Activated T-cell treated with anti-CD3 and anti-CD28 coated beads for 48 hours (primary cell): ENCODE measurements around the gene TIMM29.
"Not testable (repeated sequence)": the region's sequence is repeated elsewhere in the genome, so short reads cannot be mapped to it uniquely, and the experiment has no call there.

Experiments
- DNase-seq: peaks from one replicate; pipeline ENCODE4 v3.0.0-alpha.2; 2020; ENCODE audit warnings: low read depth

The TIMM29 gene

DNA sequence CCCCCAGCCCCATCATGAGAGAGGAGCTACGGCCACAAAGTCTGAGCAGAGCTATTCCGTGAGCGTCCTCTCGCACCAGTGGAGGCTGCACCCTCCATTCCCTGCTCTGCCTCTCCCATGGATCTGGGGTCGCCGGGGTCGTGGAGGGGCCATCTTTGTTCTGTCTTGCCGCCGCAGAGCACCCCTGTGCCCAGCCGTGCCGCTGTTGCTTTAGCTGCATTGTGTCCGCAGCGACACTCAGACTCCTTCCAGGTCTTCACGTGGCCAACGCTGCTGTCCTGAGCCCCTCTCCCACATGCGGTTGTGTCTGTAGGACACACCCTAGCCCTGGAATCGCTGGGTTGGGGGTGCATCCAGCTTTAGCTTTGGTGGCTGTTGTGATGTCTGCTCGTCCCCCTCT lies 16.0 kb upstream of the TIMM29 start:
- no peak for DNase-seq

DNA sequence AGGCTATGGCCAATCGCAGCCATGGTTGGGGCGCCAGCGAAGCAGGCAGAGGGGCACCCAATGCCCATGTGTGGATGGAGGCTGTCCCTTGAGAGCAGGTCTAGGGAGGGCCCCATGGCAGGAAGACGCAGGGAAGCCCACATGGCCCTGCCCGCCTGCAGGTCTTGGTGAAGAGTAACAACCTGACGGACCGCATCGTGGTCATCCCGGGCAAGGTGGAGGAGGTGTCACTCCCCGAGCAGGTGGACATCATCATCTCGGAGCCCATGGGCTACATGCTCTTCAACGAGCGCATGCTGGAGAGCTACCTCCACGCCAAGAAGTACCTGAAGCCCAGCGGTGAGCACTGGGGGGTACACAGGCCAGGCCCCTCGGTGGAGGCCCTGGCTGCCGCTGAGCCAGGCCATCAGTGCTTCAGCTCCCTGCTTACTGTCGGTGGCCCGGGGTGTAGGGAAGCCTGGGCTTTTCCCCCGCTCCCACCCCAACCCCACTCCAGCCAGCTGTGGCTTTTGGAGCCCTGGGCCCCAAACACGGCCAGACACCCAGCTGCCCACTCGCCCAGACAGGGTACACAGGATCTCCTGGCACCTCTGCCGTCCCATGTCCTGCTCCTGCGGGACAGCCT lies 14.8 kb upstream of the TIMM29 start:
- no peak for DNase-seq

DNA sequence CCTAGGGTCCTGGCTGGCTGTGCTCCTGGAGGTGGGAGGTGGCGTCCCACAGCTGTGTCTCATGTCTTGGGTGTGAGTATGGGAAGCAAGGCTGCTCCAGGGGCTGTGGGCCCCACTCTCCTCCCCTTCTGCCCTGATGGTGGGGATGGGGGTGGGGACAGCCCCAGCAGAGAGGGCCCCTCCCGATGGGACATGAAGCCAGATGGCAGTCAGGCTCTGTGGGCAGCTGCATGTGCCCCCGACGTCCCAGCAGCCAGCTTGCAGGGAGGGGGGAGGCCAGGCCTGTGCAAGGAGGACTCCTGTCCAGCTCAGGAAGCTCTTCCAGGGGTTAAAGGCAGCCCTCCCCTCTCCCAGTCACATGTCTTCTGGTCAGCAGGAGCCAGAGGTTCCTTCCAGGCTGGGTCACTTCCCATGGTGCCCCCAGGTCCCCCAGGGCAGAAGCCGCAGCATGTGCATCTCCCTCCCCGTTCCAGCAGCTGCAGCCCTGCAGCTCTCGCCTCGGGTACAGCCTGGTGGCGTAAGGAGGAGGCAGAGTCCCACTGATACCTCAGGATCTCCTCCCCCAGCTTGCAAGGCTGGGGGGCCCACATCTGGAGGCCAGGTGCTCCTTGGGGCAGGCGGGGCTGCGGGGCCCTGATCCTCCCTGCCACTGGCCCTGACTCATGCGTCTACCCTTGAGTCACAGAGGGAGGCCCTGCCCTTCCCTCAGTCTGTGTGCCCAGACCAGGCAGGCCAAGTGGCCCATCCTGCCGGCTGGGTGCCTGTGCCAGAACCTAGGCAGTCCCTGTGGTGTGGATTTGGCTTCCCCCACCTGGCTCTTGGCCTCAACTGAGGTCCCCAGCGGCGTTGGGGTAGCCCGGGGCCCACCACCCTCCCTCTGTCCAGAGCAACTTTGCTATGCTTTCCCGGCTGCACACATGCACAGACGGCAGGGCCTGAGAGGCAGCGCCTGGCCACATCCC lies 13.2 kb upstream of the TIMM29 start:
- no peak for DNase-seq

DNA sequence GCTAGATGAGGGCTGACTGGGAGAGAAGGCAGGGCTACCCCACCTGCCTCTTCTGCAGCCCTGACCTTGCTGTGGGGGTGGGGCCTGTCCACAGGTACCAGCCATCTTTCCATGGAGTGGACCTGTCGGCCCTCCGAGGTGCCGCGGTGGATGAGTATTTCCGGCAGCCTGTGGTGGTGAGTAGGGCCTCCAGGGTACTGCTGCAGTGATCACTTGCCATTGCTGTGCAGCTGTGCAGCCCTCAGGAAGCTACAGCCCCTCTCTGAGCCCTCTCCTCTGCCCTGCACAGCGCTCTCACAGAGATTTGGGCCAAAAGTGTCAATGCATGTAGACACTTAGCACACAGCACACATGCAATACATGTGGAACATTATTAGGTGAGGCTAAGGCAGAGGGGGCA lies 12.0 kb upstream of the TIMM29 start:
- no peak for DNase-seq

DNA sequence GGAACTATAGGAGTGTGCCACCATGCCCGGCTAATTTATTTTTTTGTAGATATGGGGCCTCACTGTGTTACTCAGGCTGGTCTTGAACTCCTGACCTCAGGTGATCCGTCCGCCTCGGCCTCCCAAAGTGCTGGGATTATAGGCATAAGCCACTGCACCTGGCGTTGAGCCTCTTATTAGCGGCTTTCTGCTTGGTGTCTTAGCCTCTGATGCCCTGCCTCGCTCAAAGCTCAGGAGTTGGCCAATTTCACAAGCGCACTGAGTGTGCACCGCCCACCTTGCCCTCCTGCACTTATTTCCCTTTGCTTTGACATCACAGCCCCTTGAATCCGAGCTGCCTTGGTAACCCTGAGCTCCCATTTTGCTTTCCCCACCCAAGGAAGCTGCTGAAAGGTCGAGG lies 10.3 kb upstream of the TIMM29 start:
- no peak for DNase-seq

DNA sequence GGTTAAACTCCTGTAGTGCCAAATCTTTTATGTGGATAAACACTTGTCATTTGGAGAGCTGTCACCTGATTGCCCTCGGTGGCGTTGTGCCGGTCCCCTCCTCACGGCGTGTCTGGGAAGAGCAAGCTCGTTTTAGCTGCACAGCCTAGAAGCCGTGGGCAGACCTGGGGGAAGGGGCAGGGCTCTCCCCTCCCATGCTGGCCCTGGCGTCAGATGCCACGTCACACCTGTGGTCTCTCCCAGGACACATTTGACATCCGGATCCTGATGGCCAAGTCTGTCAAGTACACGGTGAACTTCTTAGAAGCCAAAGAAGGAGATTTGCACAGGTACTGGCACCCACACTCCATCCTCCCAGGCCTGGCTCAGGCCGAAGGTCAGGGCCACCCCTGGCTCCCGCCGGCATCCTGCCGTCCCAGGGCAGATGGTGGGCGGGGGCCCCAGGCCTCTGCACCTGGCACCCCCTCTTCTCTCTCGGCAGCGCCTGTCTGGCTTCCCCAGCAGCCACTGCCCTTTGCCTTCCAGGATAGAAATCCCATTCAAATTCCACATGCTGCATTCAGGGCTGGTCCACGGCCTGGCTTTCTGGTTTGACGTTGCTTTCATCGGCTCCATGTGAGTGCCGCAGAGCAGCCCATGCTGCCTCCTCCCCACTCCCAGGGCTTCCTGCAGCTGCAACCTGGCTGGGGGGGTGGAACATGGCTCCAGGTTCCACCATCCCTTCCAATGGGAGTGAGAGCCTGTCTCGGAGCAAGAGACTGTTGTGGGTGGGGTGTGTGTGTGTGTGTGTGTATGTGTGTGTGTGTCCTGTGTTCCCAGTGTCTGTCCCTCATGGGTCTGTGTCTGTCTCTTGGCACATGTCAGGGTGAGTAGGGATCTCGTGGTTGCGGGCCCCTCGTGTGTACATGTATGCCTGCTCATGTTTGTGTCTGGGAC lies 9.0 kb upstream of the TIMM29 start:
- no peak for DNase-seq

DNA sequence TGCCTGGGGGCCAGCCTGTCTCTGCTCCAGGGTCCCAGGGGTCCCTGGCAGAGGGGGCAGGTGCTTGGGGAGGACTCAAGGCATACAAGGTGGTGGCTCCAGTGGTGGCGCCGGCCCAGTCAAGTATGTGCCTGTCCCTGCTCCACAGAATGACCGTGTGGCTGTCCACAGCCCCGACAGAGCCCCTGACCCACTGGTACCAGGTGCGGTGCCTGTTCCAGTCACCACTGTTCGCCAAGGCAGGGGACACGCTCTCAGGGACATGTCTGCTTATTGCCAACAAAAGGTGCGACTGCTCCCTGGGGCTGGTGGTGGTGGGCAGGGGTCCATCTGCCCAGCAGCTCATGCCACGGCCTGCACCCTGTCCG lies 8.3 kb upstream of the TIMM29 start:
- no peak for DNase-seq

DNA sequence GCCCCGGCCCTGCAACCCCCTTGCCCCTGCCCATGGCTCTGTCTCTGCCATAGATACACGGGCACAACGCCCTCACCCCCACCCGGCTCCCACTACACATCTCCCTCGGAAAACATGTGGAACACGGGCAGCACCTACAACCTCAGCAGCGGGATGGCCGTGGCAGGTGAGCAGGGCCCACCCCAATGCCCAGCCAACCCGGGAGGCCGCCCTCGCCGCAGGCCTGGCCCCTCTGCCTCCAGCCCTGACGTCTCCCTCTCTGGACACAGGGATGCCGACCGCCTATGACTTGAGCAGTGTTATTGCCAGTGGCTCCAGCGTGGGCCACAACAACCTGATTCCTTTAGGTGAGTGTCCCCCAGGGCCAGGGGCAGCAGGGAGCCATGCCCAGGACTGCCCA lies 7.8 kb upstream of the TIMM29 start:
- DNase-seq: no peak

DNA sequence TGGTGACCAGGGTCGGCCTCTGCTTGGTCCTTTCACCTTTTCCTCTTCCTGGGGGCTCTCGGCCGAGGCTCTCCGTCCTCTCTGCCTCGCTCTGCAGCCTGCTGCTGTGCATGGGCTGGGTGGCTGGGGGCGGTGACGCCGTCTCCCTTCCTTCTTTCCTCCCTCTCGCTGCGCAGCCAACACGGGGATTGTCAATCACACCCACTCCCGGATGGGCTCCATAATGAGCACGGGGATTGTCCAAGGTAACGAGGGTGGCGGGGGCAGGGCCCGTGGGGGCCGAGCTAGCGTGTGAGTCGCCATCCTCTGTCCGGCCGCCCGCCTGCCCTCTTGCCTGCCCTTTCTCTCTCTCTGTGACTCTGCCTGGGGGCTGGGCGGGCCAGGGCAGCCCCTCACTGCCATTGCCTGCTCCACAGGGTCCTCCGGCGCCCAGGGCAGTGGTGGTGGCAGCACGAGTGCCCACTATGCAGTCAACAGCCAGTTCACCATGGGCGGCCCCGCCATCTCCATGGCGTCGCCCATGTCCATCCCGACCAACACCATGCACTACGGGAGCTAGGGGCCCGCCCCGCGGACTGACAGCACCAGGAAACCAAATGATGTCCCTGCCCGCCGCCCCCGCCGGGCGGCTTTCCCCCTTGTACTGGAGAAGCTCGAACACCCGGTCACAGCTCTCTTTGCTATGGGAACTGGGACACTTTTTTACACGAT lies 7.3 kb upstream of the TIMM29 start:
- DNase-seq: no peak

DNA sequence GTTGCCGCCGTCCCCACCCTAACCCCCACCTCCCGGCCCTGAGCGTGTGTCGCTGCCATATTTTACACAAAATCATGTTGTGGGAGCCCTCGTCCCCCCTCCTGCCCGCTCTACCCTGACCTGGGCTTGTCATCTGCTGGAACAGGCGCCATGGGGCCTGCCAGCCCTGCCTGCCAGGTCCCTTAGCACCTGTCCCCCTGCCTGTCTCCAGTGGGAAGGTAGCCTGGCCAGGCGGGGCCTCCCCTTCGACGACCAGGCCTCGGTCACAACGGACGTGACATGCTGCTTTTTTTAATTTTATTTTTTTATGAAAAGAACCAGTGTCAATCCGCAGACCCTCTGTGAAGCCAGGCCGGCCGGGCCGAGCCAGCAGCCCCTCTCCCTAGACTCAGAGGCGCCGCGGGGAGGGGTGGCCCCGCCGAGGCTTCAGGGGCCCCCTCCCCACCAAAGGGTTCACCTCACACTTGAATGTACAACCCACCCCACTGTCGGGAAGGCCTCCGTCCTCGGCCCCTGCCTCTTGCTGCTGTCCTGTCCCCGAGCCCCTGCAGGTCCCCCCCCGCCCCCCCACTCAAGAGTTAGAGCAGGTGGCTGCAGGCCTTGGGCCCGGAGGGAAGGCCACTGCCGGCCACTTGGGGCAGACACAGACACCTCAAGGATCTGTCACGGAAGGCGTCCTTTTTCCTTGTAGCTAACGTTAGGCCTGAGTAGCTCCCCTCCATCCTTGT lies 6.5 kb upstream of the TIMM29 start:
- no peak for DNase-seq

DNA sequence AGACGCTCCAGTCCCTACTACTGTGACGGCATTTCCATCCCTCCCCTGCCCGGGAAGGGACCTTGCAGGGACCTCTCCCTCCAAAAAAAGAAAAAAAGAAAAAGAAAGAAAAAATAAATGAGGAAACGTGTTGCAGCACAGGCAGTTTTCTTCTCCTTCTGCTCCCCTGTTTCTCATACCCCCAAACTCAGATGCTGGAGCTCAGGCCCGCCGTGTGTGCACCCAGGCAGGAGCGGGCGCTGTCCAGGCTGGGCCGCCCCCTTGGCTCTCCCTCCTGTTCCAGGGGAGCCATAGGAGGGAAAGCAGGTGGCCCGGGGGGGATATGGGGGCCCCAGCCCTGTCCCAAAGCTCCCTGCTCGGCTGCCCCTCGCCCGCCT lies 6.0 kb upstream of the TIMM29 start:
- no peak for DNase-seq

DNA sequence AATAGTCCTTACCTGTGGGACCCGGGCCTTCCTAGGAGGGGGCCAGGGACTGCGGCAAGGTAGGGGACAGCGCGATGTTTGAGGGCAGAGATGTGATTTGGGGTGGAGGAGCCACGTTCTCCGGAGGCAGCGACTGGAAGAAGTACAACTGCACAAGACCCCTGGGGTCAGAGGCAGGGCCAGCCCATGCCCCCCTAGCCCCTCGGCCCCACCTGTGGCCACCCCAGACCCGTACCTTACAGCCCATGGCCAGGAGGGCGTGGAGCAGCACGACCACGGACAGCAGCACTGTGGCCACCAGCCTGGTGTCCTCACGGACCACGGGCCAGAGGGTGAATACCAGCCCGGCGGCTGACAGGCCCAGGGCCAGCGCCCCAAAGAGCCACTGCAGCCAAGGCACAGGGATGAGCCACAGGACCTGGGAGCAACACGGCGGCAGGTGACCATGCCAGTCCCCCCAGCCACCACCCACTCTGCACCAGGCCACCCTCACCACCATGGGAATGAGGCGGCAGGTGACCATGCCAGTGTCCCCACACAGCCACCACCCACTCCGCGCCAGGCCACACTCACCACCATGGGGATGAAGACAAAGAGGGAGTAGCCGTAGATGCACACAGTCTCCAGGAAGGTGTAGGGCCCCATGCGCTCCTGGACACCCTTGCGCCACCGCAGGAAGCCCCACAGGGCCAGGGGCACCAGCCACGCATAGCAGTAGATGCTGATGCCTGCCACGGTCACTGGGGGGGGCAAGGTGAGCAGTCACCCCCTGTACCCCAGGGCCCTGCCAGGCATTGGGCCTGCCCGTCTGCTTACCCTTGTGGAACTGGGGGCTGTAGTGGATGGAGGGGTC lies 5.1 kb upstream of the TIMM29 start:
- DNase-seq: no peak

DNA sequence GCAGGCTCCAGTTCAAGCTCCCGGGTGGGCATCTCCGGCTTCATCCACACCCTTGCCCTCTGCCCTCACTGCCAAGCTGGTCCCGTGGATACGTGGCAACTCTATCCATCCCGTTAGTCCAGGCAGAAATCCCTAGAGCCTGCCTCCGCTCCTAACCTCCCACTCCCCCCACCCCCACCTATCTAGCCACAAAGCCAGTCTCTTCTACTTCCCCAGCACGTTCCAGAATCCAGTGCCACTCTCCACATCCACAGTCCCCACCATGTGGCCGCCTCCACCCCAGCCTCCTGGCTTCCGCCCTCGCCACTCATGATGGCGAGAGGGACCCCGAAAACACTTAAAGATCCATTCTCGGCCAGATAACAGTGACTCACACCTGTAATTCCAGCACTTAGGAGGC lies 4.0 kb upstream of the TIMM29 start:
- DNase-seq: no peak

DNA sequence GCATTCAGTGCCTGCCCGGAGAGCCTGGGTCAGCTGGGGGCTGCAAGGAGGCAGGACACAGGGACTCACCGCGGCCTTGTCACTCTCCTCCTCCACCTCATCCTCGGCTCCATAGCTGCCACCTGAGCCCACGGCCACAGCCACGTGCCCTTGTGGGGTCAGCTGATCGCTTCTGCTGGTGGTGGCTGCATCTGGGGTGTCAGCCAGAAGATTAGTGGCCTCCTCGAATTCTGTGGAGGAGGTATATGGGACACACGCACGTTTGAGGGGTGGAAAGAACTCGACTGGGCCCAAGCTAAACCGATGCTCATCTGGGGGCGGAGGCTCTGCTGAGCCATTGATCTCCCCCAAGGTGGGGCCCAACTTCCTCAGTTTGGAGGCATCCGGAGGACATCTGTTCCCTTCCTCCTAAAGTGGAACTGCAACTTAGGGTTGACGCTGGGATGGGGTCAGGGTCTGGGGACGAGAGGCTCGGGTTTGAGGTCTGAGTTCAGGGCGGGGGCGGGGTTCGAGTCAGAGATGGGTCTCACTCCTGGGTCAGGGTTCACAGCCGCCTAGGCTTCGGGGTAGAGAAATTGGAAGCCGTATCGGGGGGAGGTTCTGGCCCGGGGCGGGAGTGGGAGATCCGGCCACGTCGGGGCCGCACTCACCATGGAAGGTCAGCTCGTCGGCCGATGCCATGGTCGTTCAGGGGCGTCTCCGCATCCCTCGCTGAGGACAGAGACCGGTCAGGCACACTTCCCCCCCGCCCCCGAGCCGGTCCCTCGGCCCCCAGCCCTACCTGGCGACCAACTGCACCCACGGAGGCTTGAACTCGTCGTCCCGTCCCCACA lies 665 bp upstream of the TIMM29 start:
- DNase-seq: no peak

DNA sequence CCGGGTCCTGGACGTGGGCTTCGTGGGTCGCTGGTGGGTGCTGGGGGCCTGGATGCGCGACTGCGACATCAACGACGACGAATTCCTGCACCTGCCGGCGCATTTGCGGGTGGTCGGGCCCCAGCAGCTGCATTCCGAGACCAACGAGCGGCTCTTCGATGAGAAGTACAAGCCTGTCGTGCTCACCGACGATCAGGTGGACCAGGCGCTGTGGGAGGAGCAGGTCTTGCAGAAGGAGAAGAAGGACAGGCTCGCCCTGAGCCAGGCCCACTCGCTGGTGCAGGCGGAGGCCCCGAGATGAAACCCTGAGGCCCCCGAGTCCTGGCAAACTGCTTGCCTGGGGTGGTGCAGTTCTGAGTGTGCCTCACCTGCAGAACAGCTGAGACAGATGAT lies 787 bp downstream of the TIMM29 start:
- DNase-seq: no peak

DNA sequence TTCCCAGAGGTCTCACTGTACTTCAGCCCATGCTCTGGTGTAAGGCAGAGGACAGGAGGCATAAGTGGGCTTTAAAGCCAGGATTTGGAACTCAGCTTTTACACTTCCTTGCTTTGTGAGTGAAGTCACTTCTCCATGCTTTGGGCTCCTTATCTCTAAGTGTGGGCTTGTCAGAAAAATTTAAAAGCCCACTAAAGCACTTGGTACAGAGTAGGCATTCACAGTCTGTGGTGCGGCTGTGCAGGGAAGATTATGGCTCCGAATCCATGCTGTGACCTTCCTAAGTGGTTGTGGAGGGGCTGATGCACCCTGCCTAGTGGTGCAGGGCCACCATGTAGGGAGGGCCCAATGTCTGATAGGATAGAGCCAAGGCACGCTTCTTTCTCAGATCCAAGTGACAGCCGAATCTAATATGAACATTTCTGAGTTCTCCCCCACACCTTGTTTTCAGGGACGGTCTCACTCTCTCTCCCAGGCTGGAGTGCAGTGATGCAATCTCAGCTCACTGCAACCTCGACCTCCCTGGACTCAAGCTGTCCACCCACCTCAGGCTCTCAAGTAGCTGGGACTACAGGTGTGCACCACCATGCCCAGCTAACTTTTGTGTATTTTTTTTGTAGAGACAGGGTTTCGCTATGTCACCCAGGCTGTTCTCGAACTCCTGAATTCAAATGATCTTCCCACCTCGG lies 6.9 kb downstream of the TIMM29 start:
- DNase-seq: no peak

DNA sequence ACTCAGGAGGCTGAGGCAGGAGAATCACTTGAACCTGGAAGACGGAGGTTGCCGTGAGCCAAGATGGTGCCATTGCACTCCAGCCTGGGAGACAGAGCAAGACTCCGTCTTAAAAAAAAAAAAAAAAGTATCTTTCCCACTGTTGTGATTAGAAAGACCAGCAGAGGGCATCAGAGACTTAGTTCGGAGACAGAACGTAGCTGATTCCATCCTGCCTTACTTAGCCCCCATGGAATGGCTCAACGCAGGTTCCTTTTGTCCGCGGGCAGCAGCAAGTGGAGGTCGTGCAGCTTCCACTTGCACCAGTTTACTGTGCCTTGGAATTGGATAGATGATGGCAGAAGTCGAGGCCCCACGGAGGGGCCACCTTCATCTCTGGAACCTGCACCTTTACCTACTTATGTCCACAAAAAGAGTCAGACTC lies 8.1 kb downstream of the TIMM29 start:
- DNase-seq: no peak

DNA sequence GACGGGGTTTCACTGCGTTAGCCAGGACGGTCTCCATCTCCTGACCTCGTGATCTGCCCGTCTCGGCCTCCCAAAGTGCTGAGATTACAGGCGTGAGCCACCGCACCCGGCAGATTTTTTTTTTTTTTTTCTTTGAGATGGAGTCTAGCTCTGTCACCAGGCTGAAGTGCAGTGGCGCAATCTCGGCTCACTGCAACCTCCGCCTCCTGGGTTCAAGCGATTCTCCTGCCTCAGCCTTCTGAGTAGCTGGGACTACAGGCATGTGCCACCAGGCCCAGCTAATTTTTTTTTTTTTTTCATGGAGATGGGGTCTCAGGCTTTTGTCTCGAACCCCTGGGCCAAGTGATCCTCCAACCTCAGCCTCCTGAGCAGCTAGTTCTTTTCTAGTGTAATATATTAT lies 13.0 kb downstream of the TIMM29 start:
- not testable (repeated sequence) for DNase-seq

DNA sequence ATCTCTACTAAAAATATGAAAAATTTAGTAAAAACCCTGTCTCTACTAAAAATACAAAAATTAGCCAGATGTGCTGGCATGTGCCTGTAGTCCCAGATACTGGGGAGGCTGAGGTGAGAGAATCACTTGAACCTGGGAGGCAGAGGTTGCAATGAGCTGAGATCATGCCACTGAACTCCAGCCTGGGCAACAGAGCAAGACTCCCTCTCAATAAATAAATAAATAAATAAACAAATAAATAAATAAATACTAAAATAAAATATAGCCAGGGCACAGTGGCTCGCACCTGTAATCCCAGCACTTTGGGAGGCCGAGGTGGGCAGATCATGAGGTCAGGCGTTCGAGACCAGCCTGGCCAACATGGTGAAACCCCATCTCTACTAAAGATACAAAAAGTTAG lies 14.8 kb downstream of the TIMM29 start:
- not testable (repeated sequence) for DNase-seq
